ENCODE results near the gene DUX4.
"Not testable (repeated sequence)": the region's sequence is repeated elsewhere in the genome, so short reads cannot be mapped to it uniquely, and the experiment has no call there.

The DUX4 gene

GRCh38 chr4:190173428-190173827, at the start of gene DUX4:
Gene DUX4 (plus strand): TSS chr4:190173774. CDS start chr4:190173774, 0 bp downstream.
- CTCF ChIA-PET; POLR2A ChIA-PET; DNase-seq (ENCODE audit: extremely low spot score): not testable (repeated sequence)

GRCh38 chr4:190175436-190175835, 1.9 kb downstream of the DUX4 start:
- POLR2A ChIA-PET; DNase-seq (ENCODE audit: extremely low spot score); CTCF ChIA-PET: not testable (repeated sequence)

- CTCF ChIA-PET; POLR2A ChIA-PET; DNase-seq (ENCODE audit: extremely low spot score): not testable (repeated sequence)
Observed at GRCh38 chr4:190177727-190178605, 4.4 kb downstream of the DUX4 start.

GRCh38 chr4:190178606-190178990, 5.0 kb downstream of the DUX4 start:
- CTCF ChIA-PET; POLR2A ChIA-PET; DNase-seq (ENCODE audit: extremely low spot score): not testable (repeated sequence)

- DNase-seq (ENCODE audit: extremely low spot score); CTCF ChIA-PET: not testable (repeated sequence)
Observed at GRCh38 chr4:190179030-190179739, 5.6 kb downstream of the DUX4 start.

GRCh38 chr4:190179740-190180094, 6.1 kb downstream of the DUX4 start:
- POLR2A ChIA-PET; DNase-seq (ENCODE audit: extremely low spot score); CTCF ChIA-PET: not testable (repeated sequence)

More at GRCh38 chr4:190179030-190179739, 5.6 kb downstream of the DUX4 start:
- POLR2A ChIA-PET, result not testable (repeated sequence)

- DNase-seq (ENCODE audit: extremely low spot score); CTCF ChIA-PET: not testable (repeated sequence)
Observed at GRCh38 chr4:190180947-190181346, 7.4 kb downstream of the DUX4 start.

GRCh38 chr4:190181481-190182100, 8.0 kb downstream of the DUX4 start:
- DNase-seq (ENCODE audit: extremely low spot score); CTCF ChIA-PET; POLR2A ChIA-PET: not testable (repeated sequence)

More at GRCh38 chr4:190180947-190181346, 7.4 kb downstream of the DUX4 start:
- POLR2A ChIA-PET, result not testable (repeated sequence)

GRCh38 chr4:190203510-190203909, 29.9 kb downstream of the DUX4 start:
- POLR2A ChIA-PET; CTCF ChIA-PET; DNase-seq (ENCODE audit: extremely low spot score): not testable (repeated sequence)

All from GM10248 (cell line).